ENCODE data around the gene PAEP. TPM values are rescaled to one million over a fixed set of nuclear protein-coding genes. Genes with fewer than 3 reads are reported as not detected.
"Not testable (repeated sequence)": the region's sequence is repeated elsewhere in the genome, so short reads cannot be mapped to it uniquely, and the experiment has no call there.

PAEP gene
- total RNA-seq, 3 donors from 2014 or later, result not detected

DNA sequence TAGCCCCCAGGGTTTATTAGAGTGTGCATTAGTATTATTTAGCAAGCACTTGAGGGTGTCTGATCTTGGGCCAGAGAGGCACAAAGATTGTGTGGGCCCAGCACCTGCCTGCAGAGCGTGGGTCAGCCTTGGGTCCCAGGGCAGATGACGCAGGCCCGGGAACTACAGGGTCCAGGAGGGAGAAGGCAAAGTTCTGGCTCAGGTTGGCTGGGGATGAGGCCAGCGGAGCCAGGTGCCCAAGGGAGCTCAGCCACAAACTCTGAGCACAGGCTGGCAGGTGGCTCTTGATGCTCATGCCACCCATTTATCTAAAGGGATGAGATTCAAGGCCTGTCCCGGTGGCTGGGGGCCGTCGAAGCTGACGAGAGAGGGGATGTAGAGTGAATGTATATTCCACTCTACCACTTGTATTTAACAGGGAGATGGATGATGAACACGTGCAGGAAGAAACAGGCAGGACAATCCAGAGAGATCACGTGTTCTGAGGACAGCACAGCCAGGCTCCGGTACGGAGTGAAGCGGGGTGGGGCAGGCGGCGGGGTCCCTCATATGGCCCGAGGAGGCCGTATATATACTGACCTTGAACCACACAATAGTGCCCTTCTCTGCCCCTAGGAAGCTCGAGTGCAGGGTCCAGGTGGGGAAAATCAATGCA is 16.4 kb upstream of the PAEP start:
- intact Hi-C loops (cut with DNase I; ENCODE audit: low total_unique reads), result no loop called here
- no peak for DNase-seq (ENCODE audit: low spot score in 2 of 2)

DNA sequence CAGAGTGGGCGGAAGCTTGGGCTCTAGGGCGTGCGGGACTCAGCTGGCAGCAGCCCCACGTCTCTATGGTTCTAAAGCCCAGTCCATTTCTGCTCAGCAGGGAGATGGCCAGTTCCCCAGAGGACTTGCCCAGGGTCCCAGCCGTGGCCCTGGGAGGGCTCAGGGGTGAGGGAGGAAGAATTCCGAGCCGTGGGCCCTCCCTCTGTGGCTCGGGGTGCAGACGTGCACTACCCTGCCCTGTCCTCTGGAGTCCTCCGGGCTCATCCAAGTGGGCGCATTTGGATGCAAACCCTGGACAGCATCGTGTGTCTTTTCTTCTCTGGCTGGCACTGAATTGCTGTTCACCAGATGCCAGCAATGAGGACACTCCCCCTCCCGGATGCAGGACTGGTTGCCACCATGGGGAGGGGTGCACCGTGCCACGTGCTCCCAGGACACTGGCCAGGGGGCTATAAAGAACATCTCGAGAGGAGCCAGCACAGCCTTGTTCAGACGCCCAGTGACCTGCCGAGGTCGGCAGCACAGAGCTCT is 15.8 kb upstream of the PAEP start, which contains the start of gene OBP2A:
Gene OBP2A (plus strand): TSS at position 481 of the 531 bp plus-strand sequence. CDS start 55 bp downstream, outside the sequence.
- H3K27ac ChIP-seq; H3K36me3 ChIP-seq; intact Hi-C loops (cut with DNase I; ENCODE audit: low total_unique reads); H3K27me3 ChIP-seq; H3K9me3 ChIP-seq; H3K4me3 ChIP-seq; DNase-seq (ENCODE audit: low spot score in 2 of 2); H3K4me1 ChIP-seq: not testable (repeated sequence)

More for the DNA sequence above, 16.4 kb upstream of the PAEP start:
- no peaks in the 10 kb centered on the region for H3K36me3 ChIP-seq
- peaks cover 0 to 7% of the 10 kb centered on the region in 2 donors for H3K27me3 ChIP-seq
- no peak overlapping the region for H3K4me3 ChIP-seq
- no peak overlapping the region for H3K27ac ChIP-seq
- no peak for TF ChIP-seq POLR2AphosphoS5 (IDR thresholded peaks at IDR 0.05)
- H3K4me1 ChIP-seq, result no peaks in the 10 kb centered on the region
- H3K9me3 ChIP-seq, result no peaks in the 10 kb centered on the region

DNA sequence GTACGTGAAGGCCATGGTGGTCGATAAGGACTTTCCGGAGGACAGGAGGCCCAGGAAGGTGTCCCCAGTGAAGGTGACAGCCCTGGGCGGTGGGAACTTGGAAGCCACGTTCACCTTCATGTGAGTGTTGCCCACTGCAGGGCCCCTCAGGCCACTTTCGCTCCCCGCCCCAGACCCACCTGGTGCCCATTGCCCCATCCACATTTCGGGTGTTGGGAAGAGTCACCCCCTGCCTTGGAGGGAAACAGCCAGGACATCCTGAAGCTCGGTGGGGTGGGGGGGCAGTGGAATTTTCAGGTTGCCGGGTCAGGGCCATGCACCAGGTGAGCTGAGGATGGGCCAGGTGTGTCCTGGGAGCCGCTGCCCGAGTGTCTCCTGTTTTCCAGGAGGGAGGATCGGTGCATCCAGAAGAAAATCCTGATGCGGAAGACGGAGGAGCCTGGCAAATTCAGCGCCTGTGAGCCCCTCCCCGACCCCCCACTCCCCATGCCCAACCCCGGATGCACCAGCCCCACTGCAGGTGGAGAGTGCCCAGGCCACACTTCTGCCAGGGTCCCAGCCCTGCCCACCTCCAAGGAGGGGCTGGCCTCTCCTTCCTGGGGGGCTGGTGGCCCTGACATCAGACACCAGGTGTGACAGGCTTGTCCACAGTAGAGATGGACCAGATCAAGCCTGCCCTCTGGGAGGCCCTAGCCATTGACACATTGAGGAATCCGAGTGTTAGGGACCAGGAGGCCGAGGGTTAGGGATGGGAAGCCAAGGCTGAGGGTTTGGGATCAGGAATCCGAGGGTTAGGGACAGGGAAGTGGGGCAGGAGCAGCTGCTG is 14.6 kb upstream of the PAEP start:
- H3K36me3 ChIP-seq; intact Hi-C loops (cut with DNase I; ENCODE audit: low total_unique reads): not testable (repeated sequence)
- DNase-seq (ENCODE audit: low spot score in 2 of 2), result peak in 1 of 2 donors; percentile 51

DNA sequence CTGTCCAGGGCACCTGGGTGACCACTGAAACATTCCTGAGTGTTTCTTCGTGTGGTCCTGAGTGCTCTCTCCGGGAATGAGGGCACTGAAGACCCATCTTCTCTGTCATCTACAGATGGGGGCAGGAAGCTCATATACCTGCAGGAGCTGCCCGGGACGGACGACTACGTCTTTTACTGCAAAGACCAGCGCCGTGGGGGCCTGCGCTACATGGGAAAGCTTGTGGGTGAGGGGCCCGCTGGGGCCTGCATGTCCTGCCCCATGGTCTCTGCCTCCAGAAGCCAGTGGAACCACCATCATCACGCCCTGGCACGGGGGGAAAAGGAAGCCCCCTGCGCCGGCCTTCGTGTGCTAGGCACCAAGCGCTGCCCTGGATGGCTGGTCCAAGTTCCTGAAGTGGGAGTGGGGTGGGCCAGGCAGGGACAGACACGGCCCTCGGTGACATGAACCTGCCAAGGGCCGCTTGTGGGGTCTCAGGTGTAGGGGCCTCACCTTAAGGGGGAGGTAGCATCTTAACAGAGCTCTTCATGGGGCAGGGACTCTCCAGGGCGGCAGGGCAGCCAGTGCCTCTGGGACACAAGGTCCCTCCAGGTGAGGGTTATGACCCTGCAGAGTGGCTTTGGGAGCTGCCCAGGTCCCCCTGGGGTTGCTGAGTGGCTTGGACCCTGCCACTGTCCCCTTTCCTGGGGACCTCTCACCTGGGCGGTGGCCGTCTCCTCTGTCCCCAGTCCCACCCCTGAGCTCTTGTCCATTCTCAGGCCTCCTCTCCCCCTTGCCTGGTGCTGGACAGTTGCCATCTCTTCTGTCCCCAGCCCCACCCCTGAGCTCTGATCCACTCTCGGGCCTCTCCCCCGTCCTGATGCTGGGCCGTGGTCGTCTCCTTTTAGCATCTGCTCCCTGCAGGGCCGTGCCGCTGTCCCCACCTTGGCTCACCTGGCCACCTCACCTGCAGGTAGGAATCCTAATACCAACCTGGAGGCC is 13.5 kb upstream of the PAEP start:
- intact Hi-C loops (cut with DNase I; ENCODE audit: low total_unique reads), result no loop called here
- Histone ChIP-seq H3K4me1 (no peaks in the 10 kb centered on the region), H3K9me3 (no peaks in the 10 kb centered on the region), H3K27me3 (peaks cover 0 to 7% of the 10 kb centered on the region in 2 donors), H3K27ac (no peak overlapping the region), H3K4me3 (no peak overlapping the region), H3K36me3 (no peaks in the 10 kb centered on the region)
- DNase-seq (ENCODE audit: low spot score in 2 of 2), result no peak
- TF ChIP-seq POLR2A (IDR thresholded peaks at IDR 0.05), result no peak
- TF ChIP-seq, protein P1, sequence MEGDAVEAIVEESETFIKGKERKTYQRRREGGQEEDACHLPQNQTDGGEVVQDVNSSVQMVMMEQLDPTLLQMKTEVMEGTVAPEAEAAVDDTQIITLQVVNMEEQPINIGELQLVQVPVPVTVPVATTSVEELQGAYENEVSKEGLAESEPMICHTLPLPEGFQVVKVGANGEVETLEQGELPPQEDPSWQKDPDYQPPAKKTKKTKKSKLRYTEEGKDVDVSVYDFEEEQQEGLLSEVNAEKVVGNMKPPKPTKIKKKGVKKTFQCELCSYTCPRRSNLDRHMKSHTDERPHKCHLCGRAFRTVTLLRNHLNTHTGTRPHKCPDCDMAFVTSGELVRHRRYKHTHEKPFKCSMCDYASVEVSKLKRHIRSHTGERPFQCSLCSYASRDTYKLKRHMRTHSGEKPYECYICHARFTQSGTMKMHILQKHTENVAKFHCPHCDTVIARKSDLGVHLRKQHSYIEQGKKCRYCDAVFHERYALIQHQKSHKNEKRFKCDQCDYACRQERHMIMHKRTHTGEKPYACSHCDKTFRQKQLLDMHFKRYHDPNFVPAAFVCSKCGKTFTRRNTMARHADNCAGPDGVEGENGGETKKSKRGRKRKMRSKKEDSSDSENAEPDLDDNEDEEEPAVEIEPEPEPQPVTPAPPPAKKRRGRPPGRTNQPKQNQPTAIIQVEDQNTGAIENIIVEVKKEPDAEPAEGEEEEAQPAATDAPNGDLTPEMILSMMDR (IDR thresholded peaks at IDR 0.05), result no peak
- no peak for TF ChIP-seq POLR2AphosphoS5 (IDR thresholded peaks at IDR 0.05)

More for the DNA sequence above, 14.6 kb upstream of the PAEP start:
- not testable (repeated sequence) for H3K9me3 ChIP-seq, H3K27me3 ChIP-seq, H3K27ac ChIP-seq, H3K4me3 ChIP-seq, H3K4me1 ChIP-seq

DNA sequence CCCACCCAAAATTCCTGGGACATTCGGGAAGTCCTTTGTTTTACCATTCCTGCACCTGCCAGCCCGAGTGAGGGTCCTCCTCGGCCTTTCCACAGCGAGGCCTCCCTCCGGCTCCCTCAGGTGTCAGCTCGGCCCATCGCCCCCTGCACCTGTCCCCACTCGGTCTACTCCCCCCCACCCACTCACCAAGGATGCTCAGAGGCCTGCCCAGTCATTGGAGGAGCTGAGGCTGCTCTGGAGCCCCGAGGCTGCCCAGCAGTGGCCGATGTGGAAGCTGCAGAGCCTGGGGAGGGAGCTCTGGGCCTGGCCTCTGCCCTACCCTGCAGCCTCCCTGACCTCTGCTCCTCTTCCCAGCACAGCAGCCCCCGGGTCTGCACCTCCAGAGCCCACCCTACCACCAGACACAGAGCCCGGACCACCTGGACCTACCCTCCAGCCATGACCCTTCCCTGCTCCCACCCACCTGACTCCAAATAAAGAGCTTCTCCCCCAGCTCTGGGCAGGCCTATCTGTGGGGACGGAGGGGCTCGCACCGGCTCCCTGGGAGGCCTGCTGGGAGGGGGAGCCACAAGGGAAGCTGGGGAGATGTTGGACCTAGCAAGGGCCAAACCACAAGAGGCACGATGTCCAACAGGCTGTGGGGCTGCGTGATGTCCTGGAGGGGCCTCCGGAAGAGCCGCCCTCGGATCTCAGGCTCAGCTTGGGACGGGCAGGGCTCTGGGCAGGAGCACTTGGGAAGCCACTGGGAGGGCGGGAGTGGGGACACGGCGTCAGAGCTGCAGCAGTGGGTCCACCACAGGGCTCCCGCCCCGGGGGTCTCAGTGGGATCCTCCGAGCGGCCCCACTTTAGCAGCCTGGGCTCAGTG is 11.8 kb upstream of the PAEP start:
- H3K4me1 ChIP-seq; H3K27me3 ChIP-seq; H3K4me3 ChIP-seq; H3K36me3 ChIP-seq; DNase-seq (ENCODE audit: low spot score in 2 of 2); H3K27ac ChIP-seq; H3K9me3 ChIP-seq; intact Hi-C loops (cut with DNase I; ENCODE audit: low total_unique reads): not testable (repeated sequence)

DNA sequence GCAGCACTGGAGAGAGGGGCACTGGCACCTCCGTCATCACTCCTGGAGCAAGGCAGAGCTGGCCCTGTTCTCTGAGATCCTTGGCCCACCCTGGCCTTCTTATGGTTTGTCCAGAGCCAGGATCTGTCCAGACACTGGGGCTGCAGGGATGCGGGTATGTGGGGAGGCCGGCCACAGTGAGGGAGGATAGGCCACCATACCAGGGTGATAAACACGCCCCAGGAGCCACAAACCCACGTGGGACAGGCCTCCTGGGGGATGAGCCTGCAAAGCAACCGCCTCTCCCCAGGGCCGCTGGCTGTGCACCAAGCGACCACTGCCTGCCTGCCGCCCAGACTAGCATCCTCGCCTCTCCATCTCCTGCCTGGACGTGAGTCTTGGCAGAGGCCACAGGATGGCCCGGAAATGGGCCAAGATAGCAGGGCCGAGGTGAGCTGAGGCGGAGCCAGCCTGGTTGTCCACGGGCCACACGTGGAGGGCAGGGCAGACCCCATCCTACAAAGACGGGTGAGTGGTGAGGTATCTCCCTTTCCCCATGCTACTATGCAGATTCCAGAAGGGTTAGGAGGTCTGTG is 11.1 kb upstream of the PAEP start:
- Histone ChIP-seq H3K4me1 (no peaks in the 10 kb centered on the region), H3K4me3 (no peak overlapping the region), H3K9me3 (no peaks in the 10 kb centered on the region), H3K27ac (no peak overlapping the region), H3K27me3 (no peaks in the 10 kb centered on the region), H3K36me3 (no peaks in the 10 kb centered on the region)
- intact Hi-C loops (cut with DNase I; ENCODE audit: low total_unique reads), result no loop called here
- no peak for DNase-seq (ENCODE audit: low spot score in 2 of 2)
- no peak for TF ChIP-seq POLR2AphosphoS5 (IDR thresholded peaks at IDR 0.05)
- no peak for TF ChIP-seq POLR2A (IDR thresholded peaks at IDR 0.05)
- TF ChIP-seq, protein P1 (IDR thresholded peaks at IDR 0.05), result no peak

Measured in breast epithelium (tissue), 4 donors.